ENCODE data around the gene HECW1. TPM values are rescaled to one million over a fixed set of nuclear protein-coding genes. Genes with fewer than 3 reads are reported as not detected.

The HECW1 gene
- total RNA-seq, 1 donor from 2014 or later, result 68.7 TPM

DNA sequence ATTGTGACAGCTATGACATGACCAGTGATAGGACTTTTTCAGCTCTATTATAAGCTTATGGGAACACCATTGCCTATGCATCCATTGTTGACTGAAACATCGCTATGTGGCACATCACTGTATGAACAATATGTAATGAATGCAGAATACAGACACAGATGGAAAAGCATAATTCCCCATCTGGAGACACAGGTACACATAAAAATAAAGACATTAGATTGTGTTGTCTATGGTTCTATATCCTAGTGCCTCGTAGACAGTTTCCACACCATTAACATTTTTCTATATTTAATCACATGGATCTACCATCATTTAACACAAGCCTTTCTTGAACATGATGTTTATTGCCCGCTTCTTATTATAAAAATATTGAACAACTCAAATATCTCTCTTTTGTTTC lies 374.2 kb downstream of the HECW1 start:
- no peak for DNase-seq
- H3K27me3 Mint-ChIP-seq (ENCODE audit: unreplicated experiment), result peaks cover 3% of the 10 kb centered on the region
- H3K9me3 Mint-ChIP-seq (ENCODE audit: unreplicated experiment), result peaks cover 3% of the 10 kb centered on the region
- H3K4me1 Mint-ChIP-seq (ENCODE audit: low read depth, unreplicated experiment), result peaks cover 8% of the 10 kb centered on the region
- no peak overlapping the region for H3K27ac Mint-ChIP-seq (ENCODE audit: unreplicated experiment)
- H3K36me3 Mint-ChIP-seq (ENCODE audit: unreplicated experiment), result no peaks in the 10 kb centered on the region
- no peak overlapping the region for H3K4me3 Mint-ChIP-seq (ENCODE audit: unreplicated experiment)
- TF ChIP-seq, protein P1, sequence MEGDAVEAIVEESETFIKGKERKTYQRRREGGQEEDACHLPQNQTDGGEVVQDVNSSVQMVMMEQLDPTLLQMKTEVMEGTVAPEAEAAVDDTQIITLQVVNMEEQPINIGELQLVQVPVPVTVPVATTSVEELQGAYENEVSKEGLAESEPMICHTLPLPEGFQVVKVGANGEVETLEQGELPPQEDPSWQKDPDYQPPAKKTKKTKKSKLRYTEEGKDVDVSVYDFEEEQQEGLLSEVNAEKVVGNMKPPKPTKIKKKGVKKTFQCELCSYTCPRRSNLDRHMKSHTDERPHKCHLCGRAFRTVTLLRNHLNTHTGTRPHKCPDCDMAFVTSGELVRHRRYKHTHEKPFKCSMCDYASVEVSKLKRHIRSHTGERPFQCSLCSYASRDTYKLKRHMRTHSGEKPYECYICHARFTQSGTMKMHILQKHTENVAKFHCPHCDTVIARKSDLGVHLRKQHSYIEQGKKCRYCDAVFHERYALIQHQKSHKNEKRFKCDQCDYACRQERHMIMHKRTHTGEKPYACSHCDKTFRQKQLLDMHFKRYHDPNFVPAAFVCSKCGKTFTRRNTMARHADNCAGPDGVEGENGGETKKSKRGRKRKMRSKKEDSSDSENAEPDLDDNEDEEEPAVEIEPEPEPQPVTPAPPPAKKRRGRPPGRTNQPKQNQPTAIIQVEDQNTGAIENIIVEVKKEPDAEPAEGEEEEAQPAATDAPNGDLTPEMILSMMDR (IDR thresholded peaks at IDR 0.05; ENCODE audit: partially characterized antibody, unreplicated experiment), result no peak

DNA sequence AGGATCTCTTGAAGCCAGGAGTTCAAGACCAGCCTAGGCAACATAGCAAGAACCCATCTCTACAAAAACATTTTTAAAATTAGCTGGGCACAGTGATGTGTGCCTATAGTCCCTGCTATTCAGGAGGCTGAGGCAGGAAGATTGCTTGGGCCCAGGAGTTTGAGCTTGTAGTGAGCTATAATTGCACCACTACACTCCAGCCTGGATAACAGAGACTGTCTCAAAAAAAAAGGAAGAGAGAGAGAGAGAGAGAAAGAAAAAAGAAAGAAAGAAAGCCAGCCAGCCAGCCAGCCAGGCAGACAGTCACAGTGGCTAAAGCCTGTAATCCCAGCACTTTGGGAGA lies 375.3 kb downstream of the HECW1 start:
- Mint-ChIP-seq H3K4me1 (ENCODE audit: low read depth, unreplicated experiment) (peaks cover 5% of the 10 kb centered on the region), H3K9me3 (ENCODE audit: unreplicated experiment) (peaks cover 3% of the 10 kb centered on the region), H3K4me3 (ENCODE audit: unreplicated experiment) (no peak overlapping the region), H3K27ac (ENCODE audit: unreplicated experiment) (no peak overlapping the region), H3K27me3 (ENCODE audit: unreplicated experiment) (peaks cover 3% of the 10 kb centered on the region), H3K36me3 (ENCODE audit: unreplicated experiment) (no peaks in the 10 kb centered on the region)
- DNase-seq, result no peak
- TF ChIP-seq, protein P1 (IDR thresholded peaks at IDR 0.05; ENCODE audit: partially characterized antibody, unreplicated experiment), result no peak

DNA sequence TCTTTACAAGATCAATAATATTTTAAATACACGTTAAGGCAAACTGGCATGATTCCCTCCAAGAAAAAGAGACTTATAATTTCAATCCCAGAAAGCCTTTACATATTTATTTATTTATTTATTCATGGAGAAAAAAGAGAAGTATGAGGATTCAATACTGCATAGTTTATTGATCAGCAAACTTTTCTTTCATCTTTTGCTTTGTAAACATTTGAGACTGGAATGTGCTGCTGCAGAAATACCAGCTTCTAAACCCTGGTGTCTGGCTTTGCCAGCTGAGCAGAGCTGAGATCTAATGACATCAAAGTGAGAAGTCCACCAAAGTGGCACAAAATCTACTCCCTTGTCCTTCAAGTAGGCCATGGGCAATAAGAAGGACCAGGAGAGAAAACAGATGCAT lies 376.8 kb downstream of the HECW1 start:
- Mint-ChIP-seq H3K4me1 (ENCODE audit: low read depth, unreplicated experiment) (peaks cover 3% of the 10 kb centered on the region), H3K36me3 (ENCODE audit: unreplicated experiment) (no peaks in the 10 kb centered on the region), H3K27ac (ENCODE audit: unreplicated experiment) (no peak overlapping the region), H3K27me3 (ENCODE audit: unreplicated experiment) (peaks cover 3% of the 10 kb centered on the region), H3K9me3 (ENCODE audit: unreplicated experiment) (no peaks in the 10 kb centered on the region), H3K4me3 (ENCODE audit: unreplicated experiment) (no peak overlapping the region)
- no peak for DNase-seq
- TF ChIP-seq, protein P1 (IDR thresholded peaks at IDR 0.05; ENCODE audit: partially characterized antibody, unreplicated experiment), result no peak

DNA sequence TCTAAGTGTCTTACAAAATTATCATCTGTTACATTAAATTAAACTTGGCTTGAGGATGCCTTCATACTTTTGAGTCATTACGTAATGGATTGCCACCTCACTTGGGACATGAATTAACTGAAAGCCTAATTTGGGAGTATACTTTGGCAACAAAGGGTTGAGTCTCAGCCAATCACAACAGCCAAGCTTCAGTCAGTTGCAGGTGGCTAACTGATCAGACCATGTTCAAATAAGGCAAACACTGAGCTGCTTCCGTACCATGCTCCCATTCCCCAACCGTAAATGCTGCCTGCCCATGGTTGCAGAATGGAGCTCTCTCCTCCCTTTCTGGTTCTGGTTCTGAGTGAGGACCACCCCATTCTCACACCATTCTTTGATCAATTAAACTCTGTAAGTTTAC lies 377.6 kb downstream of the HECW1 start:
- no peak for DNase-seq
- Mint-ChIP-seq H3K4me3 (ENCODE audit: unreplicated experiment) (no peak overlapping the region), H3K4me1 (ENCODE audit: low read depth, unreplicated experiment) (peaks cover 3% of the 10 kb centered on the region), H3K27me3 (ENCODE audit: unreplicated experiment) (peaks cover 6% of the 10 kb centered on the region), H3K36me3 (ENCODE audit: unreplicated experiment) (no peaks in the 10 kb centered on the region), H3K27ac (ENCODE audit: unreplicated experiment) (no peak overlapping the region), H3K9me3 (ENCODE audit: unreplicated experiment) (no peaks in the 10 kb centered on the region)
- TF ChIP-seq, protein P1 (IDR thresholded peaks at IDR 0.05; ENCODE audit: partially characterized antibody, unreplicated experiment), result no peak

DNA sequence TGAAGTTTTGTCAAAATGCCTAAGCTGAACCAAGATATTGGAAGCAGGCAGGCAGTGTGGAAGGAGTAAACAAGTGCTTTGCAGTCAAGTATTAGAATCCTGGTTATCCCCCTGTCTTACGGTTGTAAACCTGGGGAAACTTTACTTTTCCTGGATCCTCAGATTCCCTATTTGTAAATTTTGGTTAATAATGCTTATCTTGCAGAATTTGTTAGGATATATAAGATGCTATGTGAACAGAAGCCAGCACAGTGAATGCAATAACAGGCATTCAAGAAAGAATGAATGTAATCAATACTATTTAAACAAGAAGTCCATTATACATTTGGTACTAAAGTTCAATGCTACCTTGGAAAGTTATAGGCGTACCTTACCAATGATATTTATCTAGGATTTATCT lies 378.7 kb downstream of the HECW1 start:
- H3K4me3 Mint-ChIP-seq (ENCODE audit: unreplicated experiment), result no peak overlapping the region
- peaks cover 3% of the 10 kb centered on the region for H3K27me3 Mint-ChIP-seq (ENCODE audit: unreplicated experiment)
- H3K4me1 Mint-ChIP-seq (ENCODE audit: low read depth, unreplicated experiment), result peaks cover 3% of the 10 kb centered on the region
- H3K36me3 Mint-ChIP-seq (ENCODE audit: unreplicated experiment), result peaks cover 2% of the 10 kb centered on the region
- TF ChIP-seq, protein P1 (IDR thresholded peaks at IDR 0.05; ENCODE audit: partially characterized antibody, unreplicated experiment), result no peak
- no peak overlapping the region for H3K27ac Mint-ChIP-seq (ENCODE audit: unreplicated experiment)
- no peaks in the 10 kb centered on the region for H3K9me3 Mint-ChIP-seq (ENCODE audit: unreplicated experiment)
- DNase-seq, result no peak

All from glutamatergic neuron (in vitro differentiated cells).